ENCODE data around the gene CCN2.
"Not testable (repeated sequence)": the region's sequence is repeated elsewhere in the genome, so short reads cannot be mapped to it uniquely, and the experiment has no call there.

CCN2 gene

DNA sequence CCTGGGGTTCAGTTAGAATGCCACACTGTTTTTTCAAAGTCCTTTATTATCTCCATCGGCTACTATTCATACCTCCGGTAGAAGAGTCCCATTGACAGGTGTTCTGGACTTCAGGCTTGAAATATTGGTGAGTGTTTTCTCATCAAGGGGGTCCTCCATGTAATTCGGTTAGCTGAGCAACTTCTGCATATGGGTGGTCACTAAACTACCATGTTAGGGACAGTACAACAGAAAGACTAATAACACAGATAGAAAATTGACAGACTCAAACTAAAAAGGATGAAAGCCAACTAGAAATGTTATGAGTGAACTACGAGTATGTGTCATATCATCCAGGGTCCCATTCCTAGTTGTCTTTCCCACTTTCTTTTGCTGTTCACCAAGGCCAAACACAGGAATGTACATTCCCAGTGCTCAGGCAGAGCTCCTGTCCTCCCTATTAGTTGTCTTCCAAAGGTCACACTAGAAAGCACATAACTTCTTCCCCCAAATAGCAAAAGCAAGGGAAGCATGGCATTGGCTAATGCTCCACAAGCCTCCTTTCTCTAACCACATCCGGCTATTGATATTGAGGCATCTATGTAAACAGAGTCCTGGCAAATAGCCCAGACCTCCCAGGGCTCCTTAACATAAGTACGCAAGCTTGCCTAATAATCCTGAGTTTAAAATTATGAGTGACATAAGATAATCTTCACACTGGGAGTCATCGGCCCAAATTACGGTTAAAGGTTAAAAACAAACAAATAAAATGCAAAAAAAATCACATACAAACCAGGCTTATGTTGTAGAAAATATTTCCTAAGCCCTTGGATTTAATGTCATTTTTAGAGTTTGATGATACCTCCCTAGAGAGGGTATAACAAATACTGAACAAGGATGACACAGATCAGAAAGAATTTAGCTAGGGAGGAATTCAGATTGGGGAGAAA lies 13.2 kb downstream of the CCN2 start:
- DNase-seq = no peak

DNA sequence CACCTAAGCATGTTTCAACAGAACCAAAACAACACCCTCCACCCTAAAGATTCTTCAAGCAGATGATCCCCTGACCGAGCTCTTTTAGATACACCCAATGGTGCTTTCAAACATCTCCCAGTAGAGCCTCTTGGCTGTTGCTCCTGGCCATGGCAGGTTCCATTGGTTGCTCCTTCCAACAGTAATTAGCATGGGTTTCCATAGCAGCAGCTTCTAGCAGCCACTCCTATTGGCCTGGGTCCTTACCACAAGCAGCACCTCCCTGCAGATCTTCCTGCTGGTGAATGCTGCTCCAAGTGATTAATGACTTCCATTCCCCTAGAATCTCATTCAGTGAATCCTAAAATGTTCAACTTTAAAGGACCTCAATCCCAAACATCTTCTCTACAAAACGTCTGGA lies 13.9 kb downstream of the CCN2 start:
- no peak for DNase-seq

DNA sequence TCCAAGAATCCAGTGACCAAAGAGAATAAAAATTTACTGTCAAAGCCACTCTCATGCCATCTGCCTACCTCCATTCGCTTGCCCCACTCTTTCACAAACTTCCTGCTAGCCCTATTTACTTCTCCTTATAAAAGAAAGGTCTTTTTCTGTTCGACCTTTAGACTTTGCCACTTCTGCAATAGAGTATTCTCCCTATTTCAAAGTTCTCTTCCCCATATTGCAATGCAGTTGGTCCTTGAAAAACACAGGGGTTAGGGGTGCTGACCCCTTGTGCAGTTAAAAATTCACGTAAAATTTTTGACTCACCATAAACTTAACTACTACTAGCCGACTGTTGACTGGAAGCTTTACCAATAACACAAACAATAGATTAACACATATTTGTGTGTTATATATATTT lies 15.0 kb downstream of the CCN2 start:
- DNase-seq = no peak

DNA sequence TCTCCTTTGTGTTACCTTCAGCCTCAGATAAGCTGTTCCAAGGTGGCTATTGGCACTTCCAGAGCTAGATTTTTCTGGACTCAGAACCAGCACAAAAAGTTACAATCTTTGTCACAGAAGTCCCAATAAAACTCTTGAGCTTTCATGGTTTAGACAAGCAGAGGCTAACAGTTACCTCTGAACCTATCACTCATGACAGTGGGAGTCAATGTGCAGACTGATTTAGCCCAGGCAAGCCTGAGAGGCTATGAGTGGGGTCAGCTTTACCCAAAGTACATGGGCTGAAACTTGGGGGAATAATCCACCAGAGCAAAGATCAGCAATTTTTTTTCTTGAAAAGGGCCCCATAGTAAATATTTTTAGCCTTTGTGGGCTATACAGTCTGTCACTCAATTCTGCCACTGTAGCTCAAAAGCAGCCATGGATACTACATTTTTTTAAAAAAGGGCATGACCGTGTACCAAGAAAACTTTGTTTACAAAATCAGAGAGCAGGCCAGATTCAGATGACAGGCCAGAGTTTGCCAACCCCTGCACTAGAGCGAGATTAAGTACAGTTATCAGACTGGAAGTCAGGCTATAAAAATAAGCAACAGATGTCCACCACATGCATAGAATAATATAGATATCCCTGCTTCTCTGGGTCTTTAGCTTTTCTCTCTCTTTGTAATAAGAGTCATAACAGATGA lies 20.0 kb downstream of the CCN2 start:
- DNase-seq = no peak

DNA sequence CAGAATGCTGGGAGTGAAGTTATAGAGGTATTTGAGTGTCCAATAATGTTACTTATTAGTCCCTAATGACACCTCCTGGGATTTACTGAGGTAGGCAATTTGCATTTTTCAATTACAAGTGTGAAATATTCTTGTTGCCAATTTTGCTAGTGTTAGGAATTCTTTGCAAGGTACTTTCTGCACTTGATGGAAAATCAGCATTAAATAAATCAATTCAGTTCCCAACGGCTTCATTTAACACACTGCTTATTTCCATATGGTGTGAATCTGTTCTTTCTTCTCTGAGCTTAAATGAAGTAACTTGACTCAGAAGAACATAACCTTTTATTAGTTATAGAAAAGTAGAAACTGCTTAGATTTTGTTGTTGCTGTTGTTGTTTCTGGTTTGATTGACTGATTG lies 21.2 kb downstream of the CCN2 start:
- no peak for DNase-seq

DNA sequence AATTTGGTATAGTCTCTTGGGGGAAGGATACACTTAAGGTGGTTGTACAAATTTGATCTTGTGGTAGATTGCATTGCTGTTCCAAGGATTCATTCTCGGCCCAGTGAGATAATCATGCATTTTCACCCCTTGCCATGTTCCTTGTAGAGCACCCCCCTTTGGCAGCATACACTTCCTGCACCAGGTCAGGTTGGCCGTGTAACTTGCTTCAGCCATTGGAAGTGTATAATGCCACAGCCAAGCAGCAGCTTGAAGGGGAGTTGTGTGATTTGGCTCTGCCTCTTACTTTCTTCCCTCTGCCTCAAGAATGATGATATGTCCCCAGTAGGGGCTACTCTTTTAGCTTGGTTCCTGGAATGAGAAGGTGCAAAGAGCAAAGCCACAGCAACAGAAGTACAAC lies 21.9 kb downstream of the CCN2 start:
- DNase-seq = no peak

DNA sequence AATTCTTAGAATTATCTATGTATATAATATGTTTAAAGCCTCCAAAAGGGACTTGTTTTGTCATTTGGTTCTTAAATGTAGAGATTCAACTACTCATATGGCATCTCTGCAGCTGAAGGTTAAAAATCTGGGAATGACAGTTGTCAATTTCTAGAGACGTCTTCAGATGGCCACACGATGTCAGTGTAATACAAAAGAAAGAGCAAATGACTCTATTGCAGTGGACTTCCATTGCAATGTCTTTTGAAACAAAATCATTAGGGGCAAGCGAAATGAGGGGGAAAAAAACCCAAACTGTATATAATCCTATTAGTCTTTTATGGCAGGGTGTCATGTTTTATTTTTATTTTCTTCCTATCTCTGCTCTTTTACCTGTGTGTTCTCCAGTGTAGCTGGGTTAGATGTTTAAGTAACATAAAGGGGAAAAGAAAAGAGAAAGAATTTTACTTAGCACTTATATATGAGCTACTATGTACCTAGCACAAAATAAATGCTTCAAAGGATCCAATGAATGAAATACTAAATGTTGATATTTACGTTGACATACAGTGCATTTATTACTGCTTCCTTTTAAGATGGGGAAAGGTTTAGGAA lies 26.2 kb downstream of the CCN2 start:
- no peak for DNase-seq

DNA sequence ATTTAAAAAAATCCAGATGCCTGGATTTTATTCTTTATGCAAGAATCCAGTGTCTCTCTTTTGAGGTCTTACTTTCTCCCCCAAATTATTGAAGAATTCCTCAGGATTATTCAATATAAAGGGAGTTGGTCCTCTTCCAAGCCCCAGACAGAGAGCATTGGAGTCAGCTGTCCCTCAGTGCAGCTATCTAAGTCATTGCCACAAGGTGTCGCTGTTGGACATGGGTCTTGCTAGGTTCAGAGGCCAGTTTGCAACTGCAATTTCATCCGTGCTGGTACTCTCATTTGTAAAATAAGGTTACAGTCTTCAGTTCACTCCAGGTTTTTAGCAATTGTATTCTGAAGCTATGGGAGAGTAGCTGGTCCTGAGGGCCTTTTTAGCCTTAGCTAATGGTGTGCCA lies 27.8 kb downstream of the CCN2 start:
- peak; percentile 7 for DNase-seq

DNA sequence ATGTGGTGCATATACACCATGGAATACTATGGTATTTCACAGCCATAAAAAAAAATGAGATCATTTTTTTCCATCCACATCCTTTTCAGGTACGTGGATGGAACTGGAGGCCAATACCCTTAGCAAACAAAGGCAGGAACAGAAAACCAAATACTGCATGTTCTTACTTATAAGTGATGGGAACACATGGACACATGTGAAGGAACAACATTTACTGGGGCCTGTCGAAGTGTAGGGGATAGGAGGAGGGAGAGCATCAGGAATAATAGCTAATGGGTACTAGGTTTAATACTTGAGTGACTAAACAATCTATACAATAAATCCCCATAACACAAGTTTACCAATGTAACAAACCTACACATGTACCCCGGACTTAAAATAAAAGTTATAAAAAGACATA lies 30.5 kb downstream of the CCN2 start:
- DNase-seq = no peak

DNA sequence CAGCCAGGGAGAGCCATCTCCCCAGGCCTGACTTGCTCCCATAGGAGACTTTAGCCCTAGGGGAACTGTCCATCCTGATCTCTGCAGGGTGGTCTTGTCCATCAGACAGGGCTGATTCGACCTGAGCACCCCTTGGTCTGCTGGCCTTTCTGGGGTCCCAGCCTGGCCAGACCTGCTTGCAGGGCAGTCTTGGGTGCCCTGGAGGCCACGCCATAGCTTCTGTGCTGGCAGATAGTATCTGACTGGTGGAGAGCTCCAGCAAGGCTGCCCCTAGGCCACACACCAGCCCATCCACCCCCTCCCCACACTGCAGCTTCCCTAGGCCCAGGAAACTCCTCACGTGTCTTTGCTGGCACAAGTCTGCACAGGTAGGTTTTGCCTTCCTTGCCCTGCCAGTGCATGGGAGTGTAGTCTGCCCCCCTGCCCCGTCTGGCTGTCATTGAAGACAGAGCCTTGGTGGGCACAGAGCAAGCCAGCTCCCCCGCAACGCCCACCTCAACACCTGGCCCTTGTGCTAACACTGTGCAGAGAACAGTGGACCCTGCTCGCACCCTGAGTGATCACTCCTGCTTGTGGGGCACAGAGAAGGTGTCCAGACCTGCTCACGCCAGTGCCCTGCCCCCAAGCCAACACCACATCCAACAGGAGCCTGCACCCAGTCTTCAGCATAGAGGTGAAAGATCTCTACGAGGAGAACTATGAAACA lies 32.4 kb downstream of the CCN2 start:
- DNase-seq = no peak

DNA sequence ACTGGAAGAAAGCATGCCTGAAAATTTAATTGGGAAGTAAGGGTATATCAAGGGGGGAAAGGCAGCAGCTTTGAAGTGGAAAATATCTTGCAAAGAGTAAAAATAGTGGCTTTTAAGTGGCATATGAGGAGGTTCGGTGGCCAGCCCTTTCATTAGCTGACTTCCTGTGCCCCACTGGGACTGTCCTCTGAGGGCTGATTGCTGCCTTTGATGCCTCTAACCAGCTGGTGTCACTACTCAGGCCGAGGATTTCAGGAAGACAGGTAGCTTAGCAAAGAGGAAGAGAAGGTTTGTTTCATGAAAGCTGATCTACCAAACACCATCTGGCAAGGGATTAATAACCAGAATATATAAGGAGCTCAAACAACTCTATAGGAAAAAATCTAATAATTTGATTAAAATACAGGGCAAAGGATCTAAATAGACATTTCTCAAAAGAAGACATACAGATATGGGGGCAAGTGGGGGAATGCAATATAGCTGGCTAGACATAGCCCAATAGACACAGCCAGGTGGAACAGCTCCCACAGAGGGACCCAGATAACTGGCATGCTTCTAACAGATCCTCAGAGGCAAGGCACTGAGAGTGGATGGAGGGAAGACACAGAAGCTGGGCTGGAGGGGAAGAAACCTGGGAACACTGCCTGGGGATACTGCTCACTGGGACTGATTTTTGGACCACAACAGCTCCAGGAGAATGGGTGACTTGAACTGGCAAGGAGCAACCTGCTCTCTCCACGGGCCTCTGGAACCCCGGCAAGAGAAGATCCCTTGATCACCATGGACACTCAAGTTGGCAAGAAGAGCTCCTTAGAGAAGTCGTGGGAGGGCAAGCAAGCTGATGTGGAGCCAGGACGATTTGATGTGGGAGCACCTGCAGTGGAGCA lies 33.2 kb downstream of the CCN2 start:
- no peak for DNase-seq

DNA sequence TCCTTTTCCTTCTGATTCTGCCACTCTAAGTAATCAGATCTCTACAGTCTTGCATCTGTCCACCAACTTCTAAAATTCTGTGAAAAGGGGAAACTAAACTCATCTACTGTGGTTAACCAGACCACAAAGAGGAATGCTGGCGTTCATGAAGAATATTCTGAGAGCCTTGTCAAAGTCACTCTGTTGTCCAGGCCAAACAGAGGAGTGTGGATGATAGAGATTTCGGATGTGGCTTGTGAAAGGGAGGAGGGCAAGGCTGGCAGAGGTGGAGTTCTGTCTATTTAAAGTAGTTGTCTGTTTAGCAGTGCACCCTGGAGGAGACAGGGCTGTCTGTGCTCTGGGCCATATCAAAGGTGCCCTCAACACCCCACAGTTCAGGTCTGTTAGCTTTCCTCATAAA lies 33.9 kb downstream of the CCN2 start:
- DNase-seq = no peak

DNA sequence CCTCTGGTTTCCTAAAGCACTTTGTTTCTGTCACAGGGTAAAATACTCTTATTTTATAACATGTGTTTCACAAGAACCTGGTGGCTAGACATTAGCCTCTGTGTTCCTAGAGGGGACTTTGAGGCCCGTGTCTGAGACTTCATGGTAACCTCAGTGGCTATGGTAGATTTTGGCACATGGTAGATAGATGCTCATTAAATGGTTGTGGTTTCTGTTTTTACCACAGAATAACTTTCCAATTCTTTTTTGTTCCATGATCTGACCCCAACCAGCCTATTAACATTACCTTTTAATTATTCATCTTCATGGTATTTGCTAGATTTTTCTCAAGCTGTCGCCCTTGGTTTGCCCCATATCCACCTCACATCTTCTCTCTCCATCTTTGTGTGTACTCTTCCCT lies 34.3 kb downstream of the CCN2 start:
- no peak for DNase-seq

DNA sequence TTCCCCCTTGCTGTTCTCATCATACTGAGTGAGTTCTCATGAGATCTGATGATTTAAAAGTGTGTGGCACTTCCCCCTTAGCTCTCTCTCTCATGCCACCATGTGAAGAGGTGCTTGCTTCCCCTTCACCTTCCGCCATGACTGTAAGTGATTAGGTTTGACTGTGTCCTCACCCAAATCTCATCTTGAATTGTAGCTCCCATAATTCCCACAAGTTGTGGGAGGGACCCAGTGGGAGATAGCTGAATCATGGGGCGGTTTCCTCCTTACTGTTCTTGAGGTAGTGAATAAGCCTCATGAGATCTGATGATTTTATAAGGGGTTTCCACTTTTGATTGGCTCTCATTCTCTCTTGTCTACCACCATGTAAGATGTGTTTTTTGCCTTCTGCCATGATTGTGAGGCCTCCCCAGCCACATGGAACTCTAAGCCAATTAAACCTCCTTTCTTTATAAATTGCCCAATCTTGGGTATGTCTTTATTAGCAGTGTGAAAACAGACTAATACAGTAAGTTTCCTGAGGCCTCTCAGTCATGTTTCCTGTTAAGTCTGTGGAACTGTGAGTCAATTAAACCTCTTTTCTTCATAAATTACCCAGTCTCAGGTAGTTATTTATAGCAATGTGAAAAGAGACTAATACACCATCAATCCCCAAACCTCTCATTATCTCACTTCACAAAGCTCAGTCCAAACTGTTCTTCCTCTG lies 34.9 kb downstream of the CCN2 start:
- DNase-seq = not testable (repeated sequence)

DNA sequence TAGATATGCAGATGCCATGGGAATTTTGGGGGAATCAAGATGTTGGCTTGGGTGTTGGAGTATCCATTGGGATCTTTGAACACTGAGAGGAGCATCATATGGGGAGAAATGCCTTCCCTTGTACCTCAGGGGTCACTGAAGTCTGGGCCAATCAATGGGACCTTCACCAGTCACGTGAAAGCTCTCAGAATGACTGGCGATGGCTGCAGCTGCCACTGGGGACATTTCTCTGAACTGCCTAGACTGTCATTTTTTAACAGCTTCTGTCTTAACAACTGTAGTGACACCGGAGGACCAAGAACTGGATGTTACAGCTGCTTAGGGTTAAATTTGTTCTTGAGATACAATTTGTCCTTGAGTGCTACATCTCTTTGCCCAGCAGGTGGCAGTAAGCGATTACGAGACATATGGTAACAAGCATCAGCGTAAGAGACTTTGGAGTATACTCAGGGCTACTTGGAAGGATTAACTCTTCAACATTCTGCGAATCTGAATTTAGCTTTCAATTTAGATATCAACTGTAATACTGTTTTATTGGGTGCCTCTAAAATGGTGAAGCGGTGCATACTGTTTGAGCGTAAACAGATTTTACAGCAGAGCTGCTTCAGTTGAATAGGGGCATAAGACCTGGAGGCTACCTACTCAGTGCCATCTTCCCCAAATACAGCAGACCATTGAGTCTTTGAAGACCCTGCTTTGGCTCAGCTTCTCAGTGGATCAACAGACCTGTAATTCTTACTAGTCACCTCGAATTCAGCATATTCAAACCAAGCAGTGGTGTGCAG lies 36.0 kb downstream of the CCN2 start:
- DNase-seq = peak; percentile 24

DNA sequence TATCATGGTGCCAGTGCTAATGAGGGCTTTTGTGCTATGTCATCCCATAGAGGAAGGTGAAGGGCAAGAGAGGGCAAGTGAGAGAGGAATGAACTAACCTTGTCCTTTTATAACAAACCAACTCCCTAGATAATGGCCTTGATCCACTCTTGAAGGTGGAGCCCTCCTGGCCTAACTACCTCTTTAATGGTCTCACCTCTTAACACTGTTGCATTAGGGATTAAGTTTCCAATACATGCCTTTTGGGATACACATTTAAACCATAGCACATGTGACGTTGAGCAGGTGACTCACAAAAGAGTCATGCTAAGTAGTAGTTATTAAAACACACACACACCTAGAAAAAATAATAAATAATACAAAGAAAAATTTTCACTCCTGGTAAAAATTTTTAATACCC lies 36.9 kb downstream of the CCN2 start:
- DNase-seq = no peak

DNA sequence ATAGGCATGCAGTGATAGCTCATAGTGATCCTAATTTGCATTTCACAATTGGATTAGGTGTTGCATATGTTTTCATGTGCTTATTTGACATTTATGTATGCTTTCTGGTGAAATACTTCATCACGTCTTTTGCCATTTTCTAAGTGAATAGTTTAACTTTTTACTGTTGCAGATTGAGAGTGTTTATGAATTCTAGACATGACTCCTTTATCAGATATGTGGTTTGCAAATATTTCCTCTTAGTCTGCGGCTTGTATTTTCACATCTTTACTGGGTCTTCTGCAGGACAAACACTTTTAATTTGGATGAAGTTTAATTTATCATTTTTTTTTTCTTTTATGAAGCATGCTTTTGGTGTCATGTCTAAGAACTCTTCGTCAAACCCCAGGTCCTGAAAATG lies 39.2 kb downstream of the CCN2 start:
- no peak for DNase-seq

DNA sequence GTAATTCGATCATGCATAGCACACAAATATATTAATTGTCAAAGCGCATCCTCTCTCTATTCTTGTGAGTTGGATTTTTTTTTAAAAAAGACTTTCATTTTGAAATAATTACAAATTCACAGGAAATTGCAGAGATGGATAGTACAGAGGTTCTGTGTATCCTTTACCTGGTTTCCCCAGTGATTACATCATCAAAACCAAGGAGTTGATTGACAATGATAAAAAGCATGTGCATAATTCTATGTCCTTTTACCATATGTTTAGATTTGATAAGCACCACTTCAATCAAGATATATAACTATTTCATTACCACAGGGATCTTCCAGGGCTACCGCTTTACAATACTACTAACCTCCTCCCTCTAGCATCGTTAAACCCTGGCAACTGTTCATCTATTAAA lies 40.2 kb downstream of the CCN2 start:
- DNase-seq = no peak

DNA sequence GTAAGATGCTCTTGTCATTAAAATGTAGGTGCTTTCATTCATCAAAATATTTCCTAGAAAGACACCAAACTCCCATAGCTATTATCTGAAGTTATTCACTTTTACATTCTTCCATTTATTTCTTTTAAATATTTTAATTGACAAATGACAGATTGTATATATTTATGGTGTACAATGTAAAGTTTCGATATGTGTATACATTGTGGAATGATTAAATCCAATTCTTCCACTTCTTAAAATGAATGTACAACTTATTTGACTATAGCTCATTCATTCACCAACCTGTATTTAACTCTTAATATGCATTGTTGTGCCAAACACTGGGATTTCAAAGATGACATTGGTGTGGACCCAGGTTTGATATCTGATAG lies 41.0 kb downstream of the CCN2 start:
- DNase-seq = no peak

DNA sequence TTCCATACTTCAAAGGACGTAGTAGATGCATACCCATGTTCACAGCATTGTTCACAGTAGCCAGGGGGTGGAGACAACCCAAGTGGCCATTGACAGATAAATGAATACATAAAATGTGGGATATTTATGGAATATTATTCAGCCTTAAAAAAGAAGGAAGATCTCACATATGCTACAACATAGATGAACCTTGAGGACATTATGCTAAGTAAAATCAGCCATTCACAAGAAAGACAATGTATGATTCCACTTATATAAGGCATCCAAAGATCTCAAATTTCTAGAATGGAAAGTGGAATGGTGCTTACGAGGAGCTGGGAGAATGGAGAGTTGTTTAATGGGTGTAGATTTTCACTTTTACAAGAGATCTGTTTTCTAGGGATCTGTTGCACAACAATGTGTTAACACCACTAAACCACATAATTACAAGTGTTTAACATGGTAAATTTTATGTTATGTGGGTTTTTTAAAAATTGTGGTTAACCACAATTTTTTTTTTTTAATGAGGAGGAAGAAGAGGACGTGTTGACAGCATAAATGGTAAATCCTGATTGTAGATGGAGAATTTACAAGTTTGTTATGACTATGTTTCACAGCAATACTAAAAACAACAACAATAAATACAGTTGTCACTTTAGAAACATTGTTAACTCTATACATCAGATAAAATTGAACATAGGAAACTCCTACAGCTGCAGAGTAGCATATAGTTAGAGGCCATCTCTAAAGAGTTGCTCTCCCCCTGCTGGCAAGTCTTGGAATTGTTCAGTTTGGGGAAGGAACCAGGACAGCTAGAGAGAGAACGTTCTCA lies 41.6 kb downstream of the CCN2 start:
- DNase-seq = no peak

Data from NCI-H1694 treated with DMSO at 0.1 percent for 48 hours (cell line).